Raji (cell line): ENCODE results near the gene DDX51.

ENCODE experiments used
- POLR2A ChIP-seq: IDR thresholded peaks from 2 replicates; pipeline ENCODE4 v1.6.1; 2011; ENCODE audit warnings: low read depth, low read length, control low read depth; ENCODE audit not compliant: insufficient read depth

DDX51 gene

DNA sequence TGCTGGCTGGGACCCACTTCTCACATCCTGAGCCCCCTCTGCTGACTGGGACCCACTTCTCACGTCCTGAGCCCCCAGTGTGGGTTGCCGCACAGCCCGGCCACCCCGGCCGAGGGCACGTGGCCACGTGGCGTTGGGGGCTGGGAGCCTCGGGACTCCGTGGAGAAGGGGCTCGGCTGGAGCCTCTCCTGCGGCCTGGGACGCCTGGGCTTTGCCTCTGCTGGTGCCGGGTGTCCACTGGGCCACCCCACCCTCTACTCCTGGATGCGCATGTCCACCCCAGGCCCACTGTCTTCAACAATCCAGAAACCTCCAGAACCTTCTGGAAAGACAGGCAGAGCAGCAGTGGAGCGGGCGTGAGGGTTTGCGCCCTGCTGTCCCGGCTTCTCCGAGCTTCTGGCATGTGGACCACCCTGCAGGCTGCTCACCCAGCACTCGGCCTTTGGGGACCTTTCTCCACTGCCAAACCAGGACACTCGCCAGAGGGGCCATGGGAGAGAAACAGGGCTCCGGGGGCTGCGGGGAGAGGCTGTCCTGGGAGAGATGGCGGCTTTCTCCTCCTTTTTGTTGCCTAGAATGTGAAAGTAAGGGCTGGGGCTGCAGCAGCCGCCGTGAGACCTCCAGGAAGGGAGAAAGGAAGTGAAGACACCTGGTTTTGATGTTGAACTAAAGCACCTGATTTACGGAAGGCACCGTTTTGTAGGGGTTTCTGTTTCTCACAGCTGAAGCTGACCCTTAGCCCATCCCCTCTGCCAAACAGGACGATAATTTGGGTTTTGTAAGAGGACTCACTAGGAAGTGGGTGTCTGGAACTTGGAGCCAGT, 30.1 kb upstream of the DDX51 start:
- TF ChIP-seq POLR2A = no peak

DNA sequence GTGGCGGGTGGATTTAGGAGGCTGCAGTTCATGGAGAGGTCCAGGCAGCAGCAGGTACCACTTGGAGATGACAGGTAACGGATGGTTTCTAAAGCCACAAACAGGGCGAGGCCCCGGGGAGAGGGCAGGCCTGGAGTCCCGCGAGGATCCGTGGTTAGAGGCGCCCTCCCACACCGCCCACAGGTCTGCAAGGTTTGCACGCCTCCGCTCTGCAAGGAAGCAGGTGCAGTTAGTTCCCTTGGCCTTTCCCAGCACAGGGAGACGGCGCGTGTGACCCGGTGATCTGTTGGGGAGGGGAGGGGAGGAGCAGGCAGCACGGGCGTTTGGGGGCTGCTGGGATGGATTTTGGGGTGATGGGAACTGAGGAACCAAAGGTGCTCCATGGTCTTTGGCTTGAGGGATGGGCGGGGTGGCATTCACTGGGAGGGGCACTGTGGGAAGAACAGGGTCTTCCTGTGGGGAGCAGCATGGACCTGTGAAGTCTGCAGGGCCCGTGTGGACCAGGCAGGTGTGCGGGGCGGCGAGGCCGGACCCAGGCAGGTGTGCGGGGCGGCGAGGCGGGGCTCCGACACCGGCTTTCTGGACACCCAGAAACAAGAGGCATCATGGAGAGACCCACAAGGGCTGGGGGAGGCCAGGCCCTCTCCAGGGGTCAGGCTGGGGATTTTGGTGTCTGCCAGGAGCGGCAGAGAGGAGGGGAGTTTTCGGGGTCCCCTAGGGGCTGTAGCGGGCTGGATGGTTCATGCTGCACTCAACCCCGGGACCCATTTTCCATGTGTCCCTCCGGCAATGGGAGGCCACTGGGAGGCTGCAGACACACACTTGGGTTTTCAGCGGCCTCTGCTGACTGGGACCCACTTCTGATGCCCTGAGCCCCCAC, 29.3 kb upstream of the DDX51 start:
- TF ChIP-seq POLR2A = no peak

DNA sequence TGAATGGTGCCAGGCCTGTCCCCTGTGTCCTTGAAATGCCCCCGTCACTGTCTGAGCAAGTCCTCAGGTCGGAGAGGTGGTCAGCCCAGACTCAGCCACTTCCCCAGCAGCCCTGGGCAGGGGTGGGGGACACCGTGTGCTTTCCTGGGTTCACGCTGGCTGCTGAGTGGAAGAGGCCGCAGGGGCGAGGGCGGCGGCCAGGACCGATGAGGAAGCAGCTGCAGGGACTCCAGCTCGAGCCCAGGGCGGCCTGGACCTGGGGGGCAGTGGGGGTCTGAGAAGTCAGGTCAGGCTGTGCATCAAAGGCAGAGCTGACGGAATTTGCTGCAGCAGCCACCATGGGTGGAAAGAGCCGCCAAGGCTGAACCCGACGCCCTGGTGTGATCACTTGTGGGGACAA, 28.5 kb upstream of the DDX51 start:
- TF ChIP-seq POLR2A = no peak

DNA sequence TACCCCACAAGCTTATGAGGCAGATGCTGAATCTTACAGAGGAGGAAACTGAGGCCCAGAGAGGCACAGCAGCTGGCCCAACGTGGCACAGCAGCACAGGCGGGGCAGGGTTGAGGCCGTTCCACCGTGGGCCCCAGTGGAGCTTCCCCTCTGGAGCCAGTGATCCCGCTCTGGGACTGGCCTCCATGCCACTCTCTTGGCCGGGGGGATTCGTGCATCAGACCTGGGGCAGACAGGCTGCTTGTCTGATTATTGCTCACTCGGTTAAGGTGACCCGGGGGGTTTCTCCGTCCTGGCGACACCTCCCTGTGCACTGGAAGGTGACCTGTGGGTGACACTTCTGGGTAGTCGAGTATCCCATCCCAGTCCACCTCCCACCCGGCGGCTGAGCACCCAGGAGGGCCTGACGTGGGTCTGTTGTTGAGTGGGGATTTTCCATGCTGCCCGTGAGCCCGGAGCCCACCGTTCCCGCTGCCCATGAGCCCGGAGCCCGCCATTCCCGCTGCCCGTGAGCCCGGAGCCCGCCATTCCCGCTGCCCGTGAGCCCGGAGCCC, 27.9 kb upstream of the DDX51 start:
- no peak for TF ChIP-seq POLR2A

DNA sequence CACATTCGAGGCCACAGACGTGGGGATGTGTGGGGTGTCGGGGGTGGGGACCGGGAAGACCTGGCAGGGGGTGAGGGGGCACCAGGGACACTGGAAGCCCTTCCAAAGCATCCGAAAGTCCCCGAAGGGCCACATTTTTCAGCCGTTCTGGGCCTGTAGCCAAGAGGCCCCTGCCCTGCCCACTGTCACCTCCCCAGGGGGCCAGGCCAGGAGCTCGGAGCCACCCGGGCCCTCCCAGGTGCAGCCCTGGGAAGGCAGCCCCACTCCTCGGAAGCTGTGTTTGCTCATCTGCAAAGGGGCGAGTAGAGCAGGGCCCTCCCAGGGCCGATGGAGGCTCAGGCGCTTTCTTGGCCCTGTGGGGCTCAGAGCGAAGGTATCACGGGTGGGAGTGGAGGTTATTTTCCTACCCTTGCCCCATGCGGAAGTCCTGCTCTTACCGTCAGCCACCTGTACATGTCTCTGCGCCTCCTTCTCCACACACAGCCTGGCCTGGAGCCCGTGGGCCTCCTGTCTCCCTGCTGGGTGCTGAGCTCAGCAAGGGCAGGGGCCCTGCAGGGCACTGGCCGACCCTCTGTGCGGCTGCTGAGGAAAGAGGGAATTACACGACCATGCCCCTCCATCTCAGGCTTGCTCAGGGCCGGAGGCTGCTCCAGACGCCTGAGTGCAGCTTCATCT, 27.3 kb upstream of the DDX51 start:
- TF ChIP-seq POLR2A = no peak

DNA sequence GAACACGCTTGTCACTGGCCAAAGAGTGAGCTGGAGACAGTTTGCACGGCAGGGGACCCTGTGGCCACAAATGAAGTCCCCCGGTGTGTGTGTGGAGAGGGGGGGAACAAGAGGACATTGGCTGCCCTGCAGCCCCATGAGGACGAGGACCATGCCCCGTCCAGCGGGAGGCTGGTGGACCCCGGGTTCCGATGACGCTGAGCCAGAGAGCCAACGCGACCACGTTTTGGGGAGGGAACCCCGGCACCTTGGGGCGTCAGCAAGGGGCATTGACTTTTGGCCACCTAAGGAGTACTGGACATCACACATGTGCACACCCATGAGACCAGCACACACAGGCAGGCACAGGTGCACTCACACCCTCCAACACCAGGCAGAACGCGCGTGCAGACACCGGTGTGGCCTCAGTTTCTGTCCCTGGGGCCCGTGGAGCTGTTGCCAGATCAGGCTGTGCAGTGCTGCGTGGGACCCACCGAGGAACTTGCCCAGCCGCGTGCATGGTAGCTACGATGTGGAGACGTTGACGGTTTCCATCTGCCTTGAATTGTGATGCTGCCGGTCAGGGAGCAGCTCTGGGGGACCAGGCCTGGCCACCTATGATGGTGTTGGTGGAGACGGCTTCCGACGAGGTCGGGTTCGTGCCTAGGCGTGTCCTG, 26.6 kb upstream of the DDX51 start:
- no peak for TF ChIP-seq POLR2A

DNA sequence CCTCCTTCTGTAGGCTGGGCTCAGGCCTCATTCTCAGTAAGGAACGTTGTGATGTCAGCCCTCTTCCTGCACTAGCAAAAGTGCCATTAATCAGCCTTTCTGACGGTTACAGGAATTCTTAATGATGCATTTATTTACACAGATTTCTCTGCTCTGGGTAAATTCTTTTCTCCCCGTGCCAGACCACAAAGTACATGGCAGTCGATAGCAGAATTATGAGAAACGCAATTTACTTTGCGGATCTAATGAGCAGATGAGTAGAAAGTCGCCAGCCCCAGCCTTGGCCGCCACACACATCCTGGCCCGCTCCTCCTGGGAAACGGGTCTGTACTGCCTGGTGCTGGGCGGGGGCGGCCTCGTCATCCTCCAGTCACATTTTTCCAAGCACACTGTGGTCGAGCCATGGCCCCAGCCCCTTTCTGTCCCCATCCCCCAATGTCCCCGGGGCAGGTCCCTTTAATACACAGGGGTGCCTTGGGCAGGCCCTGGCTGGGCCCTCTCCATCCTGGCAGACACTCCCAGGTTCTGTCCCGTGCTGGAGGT, 26.0 kb upstream of the DDX51 start:
- no peak for TF ChIP-seq POLR2A

DNA sequence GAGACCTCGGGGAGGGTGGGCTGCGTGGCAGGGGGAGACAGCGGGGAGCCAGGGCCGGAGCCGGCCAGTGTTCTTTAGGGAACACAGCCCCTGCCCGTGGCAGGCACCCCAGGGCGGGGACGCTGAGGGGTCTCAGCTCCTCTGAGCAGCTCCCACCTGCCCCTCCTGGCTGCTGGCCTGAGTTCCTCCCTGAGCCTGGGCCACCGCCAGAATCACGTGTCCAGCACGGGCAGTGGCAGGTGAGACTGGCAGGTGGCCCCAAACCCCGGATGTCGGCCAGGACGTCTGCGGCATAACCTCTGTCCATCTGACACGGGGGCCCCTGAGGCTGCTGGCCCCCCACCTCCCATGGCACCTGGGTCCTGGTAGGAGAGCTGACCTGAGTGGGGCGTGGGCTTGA, 25.3 kb upstream of the DDX51 start:
- TF ChIP-seq POLR2A = no peak

DNA sequence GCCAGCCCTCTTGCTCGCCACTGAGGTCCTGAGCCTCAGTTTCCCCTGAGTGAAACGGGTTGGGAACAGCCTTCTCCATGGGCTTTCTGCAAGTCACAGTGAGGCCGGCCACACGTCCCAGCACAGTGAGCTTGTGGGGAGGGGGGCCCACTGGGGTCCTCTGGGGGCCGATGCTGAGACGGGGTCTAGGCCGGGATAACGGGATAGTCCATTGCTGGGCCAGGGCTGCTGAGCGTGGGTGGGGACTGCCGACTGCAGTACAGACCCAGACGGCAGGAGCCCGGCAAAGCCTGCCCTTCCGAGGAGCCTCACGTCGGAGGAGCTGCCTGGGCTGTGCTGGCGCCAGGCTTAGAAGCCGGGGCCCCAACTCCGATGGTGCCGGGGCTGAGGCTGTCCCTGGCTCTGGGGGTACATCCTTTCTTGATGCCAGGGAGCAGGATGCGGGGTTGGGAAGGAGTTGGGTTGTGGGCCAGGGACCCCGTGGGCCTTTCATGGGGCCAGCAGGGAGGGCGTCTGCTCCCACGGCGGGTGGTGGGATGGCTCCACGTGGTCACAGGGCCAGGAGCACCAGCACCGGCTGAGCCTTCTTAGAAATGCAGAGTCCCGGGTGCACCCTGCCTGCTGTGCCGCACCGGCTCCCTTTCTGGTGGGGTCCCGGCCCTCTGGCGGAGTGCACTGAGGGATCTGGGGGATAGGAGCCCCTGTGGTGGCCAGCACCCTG, 24.4 kb upstream of the DDX51 start:
- no peak for TF ChIP-seq POLR2A

DNA sequence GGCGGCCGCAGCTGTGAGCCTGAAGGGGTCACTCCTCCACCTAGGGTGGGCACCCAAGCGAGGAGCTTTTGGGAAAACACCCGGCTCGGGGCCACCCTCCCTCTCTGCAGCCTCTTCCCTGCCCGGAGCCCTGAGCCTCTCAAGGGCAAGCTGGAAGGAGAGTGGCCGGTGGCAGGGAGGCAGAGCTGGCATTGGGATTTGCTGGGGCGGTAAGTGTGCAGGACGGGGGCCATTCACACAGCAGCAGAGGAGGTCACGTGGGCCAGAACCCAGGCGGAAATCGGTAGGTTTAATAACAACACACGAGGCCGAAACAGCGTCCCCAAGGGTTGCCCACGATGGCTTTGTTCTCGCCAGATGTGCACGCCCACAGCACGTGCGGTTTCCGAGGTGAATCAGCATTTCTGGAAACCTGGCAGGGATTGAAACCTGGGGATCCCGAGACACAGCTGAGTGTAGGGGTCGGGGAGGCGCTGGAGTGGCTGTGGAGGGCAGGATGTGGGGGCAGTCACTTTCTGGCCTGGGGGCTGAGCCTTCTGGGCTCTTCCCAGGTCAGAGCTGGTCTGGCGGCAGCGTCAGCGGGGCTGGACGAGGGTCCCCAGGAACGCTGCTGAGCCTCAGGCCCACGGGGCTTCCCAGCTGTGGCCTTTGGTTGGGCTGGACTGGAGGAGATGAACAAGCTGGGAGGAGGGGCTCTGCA, 23.6 kb upstream of the DDX51 start:
- no peak for TF ChIP-seq POLR2A

DNA sequence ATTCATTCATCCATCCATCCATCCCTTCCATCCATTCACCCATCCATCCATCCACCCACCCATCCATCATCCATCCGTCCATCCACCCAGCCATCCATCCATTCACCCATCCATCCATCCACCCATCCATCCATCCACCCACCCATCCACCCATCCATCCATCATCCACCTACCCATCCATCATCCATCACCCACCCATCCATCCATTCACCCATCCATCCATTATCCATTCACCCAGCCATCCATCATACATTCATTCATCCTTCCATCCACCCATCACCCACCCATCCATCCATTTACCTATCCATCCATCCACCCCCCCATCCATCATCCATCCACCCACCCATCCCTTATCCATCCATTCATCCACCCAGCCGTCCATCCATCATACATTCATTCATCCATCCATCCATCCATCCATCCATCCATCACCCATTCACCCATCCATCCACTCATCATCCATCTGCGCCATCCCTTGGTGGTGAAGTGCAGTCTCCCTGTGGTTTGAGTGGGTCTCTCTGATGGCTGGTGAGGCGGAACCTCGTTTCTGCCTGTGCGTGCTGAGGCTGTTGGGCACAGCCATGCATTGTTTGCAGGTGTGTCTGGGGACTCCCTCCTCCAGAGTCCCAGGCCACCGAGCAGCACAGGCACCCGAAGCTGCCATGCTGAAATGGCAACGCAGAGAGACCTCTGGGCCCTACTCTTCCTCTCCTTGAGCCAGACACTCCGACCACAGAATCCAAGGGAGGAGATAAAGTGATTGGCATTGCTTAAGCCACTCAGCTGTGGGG, 22.9 kb upstream of the DDX51 start:
- no peak for TF ChIP-seq POLR2A

DNA sequence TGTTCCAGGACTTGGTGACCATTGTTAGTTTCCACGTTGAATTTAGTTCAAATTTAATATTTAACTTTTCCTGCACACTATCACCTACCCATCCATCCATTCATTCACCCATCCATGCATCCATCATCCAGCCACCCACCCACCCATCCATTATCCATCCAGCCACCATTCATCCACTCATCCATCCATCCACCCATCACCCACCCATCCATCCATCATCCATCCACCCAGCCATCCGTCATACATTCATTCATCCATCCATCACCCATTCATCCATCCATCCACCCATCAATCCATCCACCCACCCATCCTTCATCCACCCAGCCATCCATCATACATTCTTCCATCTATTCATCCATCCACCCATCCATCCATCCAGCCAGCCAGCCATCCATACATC, 22.0 kb upstream of the DDX51 start:
- no peak for TF ChIP-seq POLR2A

DNA sequence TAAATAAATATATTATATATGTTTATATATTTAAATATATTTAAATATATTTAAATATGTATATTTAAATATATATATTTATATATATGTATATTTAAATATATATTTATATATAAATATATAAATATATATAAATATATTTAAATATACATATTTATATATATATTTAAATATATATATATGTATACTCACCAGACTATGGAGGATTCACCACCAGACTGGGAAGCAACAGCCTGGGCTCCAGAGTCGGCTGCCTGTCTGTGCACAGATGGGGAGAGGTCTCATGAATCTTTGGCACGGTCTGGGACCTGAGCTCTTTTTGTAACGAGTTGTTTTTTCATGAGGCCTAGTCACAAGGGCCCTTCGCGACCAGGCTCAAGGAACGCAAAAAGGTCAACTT, 21.5 kb upstream of the DDX51 start:
- no peak for TF ChIP-seq POLR2A
